GM21423 (cell line): Measurements from ENCODE around the gene WNT9B.
"Not testable (repeated sequence)": the region's sequence is repeated elsewhere in the genome, so short reads cannot be mapped to it uniquely, and the experiment has no call there.

Experiments used
- ATAC-seq: cut with Tn5 transposase; IDR thresholded peaks from one replicate; pipeline ENCODE4 v1.9.1; 2021; ENCODE audit warnings: mild to moderate bottlenecking, moderate library complexity; ENCODE audit not compliant: unreplicated experiment

The WNT9B gene

DNA sequence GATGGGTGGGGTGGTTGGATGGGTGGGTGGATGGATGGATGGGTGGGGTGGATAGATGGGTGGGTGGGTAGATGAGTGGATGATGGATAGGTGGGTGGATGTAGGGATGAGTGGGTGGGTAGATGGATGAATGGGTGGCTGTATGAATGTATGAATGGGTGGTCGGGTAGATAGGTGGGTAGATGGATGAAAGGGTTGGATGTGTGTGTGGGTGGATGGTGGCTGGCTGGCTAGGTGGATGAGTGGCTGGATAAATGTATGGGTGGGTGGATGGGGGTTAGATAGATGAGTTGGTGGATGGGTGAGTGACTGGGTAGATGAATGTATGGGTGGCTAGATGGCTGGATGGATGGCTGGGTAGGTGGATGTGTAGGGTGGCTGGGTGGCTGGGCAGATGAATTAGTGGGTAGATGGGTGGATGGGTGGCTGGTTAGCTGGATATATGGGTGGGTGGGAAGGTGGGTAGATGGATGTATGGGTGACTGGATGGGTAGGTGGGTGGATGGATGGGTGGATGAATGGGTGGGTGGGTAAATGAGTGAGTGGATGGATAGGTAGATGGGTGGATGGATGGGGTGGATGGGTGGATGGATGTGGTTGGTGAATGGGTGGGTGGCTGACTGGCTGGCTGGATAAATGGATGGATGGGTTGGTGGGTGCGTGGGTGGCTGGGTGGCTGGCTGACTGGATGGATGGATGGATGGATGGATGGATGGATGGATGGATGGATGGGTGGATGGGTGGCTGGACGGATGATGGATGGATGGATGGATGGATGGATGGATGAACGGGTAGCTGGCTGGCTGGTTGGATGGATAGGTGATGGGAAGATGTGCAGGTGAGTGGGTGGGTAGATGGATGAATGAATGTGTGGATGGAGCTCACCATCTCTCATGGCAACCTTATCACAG is 52.6 kb downstream of the WNT9B start:
- no peak for ATAC-seq

DNA sequence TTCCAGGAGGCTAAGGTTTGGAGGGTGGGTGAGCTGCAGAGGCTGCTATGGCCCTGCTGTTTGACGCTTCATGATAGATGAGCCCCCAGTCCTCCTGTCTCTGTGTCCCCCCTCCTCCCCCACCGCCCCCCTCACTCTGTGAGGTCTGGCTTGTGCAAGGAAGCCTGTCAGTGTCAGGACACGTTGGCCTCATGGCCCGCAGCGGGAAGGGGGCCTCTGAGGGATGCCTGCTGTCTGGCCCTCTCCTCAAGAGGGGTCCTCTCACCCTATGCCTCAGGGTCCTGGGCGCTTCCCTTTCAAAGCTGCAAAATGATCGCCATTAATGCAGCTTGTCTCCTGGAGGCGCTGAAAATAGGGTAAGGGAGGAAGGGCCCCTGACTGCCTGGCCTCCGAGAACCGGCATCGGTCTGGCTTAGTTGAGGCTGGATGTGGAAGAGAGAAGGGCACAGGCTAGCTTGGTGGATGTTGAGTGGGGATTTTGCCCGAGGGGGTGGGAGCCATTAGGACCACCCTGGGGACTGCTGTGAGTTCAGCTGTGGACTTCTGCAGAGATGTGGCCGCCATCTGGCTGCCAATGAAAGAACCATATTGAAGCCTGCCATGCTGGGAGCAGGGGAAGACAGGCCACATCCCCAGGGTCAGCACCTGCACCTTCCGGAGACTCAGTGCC is 56.8 kb downstream of the WNT9B start:
- ATAC-seq, result no peak

DNA sequence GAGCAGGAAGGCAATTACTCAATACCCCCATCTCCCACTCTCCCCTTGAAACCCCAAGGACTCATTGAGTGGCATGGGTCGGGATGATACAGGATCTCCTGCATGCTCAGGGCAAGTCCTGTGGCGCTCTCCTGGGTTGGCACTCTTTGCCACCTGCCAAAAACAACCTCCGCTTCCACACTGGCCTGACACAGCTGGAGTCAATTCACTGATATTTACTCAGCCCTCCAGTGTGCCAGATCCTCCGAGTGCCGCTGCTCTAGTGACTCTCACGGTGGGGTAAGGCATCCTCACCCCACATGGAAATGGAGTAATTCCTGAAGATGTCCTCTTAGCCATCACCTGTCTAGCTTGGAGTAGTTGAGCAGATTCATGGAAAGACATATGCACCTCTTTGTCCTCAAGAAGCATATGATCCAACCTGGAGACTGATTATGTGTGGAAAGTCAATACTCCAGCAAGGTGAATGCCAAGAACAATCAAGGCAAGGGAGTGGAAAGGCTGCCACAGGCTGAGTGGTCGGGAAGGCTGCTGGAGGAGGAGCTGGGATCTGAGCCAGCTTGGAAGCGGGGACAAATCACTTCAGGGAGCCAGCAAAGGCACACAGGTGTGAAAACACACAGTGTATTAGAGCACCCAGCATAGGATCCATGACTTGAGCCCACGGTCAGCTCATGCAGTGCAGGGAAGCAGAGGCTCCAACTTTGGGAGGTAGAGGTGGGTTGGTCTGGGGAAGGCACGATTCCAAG is 59.0 kb downstream of the WNT9B start:
- no peak for ATAC-seq

DNA sequence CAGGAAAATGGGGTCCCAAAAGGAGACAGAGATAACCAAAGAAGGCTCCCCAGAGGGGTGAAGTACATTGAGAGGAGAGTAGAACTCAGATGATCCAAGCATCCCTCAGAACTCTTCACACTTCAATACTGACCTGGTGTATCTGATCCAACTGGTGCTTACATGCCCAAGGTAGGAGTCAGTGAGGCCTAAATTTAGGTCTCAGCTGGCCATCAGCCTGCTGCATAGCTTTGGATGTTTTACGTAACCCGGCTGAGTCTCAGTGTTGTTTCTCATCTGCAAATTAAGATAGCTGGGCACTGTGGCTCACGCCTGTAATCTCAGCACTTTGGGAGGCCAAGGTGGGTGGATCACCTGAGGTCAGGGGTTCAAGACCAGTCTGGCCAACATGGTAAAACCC is 59.9 kb downstream of the WNT9B start:
- no peak for ATAC-seq

DNA sequence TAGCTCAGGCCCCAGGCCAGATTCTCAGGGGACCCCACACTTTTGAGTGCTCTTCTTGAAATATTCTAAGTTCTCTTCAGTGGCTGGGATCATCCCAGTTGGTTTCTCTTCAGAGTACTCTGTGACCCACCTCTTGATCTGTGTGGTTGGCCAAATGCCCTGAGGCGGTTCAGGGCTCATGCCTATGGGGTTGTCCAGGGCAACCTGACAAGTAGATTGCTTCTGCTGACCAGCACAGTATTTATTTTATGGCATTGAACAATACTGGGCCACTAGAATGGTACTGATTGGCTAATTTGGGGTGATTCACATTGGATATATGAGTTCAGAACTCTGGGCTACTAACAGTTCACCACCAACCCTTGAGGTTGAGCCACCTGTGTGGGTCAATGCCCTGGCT is 64.2 kb downstream of the WNT9B start:
- ATAC-seq, result no peak

DNA sequence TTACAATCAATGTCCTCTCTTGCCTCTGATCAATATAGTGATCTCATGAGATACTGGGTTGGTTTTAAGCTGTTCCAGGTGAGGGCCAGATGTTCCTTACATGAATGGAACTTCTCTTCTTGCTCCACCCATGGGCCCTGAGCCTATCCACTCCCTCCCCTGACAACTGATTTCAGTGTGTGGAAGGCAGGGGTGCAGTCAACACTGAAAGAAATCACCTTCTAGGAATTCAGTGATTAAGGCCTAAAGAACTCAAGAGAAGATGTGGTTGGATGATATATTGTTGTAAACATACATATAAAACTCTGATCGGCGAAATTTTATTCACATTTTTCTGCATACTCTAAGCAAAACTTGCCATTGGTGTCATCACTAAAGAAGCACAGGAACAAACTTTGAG is 64.8 kb downstream of the WNT9B start:
- ATAC-seq, result no peak

DNA sequence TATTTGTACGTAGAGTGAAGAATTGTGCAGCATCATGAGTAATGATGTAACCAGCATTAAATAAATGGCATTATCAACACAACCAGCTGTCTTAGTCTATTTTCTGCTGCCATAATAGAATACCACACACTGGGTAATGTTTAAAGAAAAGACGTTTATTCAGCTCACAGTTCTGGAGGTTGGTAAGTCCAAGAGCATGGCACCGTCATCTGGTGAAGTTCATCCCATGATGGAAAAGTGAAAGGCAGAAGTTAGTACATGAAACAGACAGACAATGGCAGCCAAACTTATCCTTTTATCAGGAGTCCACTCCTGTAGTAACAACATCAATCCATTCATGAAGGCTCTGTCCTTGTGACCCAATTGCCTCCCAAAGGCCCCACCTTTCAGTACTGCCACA is 65.2 kb downstream of the WNT9B start:
- no peak for ATAC-seq

DNA sequence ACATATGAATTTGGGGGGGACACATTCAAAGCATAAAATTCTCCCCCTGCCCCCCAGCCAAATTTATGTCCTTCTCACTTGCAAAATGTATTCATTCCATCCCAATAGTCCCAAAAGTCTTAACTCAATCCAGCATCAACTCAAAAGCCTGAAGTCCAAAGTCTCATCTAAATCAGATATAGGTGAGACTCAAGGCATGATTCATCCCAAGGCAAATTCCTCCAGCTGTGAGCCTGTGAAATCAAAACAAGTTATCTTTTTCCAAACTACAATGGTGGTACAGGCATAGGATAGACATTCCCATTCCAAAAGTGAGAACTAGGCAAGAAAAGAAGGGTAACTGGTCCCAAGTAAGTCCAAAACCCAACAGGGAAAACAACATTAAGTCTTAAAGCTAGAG is 65.7 kb downstream of the WNT9B start:
- no peak for ATAC-seq

DNA sequence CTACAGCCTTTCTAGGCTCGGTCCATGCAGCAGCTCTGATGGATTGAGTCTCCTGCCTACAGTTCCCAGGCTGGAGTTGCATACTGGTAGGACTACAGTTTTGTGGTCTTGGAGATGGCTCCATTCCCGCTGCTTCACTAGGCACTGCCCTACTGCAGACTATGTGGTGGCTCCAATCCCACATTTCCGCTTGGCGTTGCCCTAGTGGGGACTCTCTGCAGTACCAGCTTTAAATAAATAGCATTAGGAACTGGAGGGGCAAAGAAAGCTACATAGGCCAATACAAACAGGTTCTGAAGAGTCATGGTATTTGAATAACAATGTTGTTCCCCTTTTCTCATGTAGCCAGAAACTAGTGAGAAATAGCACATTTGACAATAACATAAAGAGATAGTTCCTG is 66.1 kb downstream of the WNT9B start:
- ATAC-seq, result no peak

DNA sequence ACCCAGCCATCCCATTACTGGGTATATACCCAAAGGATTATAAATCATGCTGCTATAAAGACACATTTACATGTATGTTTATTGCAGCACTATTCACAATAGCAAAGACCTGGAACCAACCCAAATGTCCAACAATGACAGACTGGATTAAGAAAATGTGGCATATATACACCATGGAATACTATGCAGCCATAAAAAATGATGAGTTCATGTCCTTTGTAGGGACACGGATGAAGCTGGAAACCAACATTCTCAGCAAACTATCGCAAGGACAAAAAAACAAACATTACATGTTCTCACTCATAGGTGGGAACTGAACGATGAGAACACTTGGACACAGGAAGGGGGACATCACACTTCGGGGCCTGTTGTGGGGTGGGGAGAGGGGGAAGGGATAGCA is 70.6 kb downstream of the WNT9B start:
- ATAC-seq, result not testable (repeated sequence)

DNA sequence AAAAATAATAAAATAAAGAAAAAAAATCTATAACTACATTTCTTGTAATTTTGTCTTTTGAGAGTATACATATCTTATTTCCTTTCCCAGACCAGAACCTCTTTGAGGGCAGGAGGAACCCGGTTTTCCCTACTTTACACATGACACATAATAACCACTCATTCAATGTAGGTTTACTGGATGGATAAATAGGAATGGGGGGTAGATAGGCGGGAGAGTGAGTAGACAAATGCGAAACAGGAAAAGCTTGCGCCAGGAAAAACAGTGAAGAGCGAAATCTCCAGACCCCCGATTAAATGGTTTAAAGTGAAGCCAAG is 71.1 kb downstream of the WNT9B start:
- ATAC-seq, result no peak

DNA sequence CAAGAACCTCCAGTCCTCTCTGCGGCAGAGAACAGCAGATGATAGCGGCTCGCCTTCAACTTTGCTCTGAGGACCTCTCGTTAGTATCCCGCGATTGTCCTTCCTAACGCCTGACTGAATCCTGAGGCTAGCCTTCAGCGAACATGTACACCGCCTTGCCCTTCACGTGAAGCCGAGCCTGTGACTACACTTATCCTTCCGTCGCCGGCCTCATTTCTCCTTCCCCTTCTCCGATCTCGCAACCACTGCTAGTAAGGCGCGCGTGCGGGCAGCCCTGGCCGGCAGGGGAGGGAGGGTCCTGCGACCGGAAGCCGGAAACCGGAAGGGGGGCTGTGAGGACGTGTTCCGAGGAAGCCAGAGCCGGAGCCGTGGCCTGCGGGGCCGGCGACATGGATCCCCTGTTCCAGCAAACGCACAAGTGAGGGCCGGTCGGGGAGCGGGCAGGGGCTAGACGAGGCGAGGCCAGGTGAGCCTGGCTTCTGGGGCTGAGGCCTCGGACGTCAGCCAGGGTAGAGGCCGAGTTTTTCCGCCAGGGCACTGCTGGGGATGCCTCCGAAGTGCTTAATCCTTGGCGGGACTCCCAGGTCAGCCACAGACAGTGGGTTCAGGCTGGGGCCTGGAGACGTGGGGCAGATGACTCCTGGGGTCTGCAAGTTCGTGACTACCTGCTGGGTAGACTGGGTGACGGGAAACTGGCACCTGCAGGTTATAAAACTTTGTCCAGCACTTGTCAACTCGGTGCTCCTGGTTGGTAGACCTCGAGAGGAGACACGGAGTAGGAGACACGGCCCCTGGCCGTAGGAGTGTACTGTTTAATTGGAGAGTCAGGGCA is 71.6 kb downstream of the WNT9B start, which contains the start of gene GOSR2:
Gene GOSR2 (plus strand): TSS at position 357 of the 832 bp plus-strand sequence. CDS start 33 bp downstream, at position 390.
- ATAC-seq, result peak; percentile 88

DNA sequence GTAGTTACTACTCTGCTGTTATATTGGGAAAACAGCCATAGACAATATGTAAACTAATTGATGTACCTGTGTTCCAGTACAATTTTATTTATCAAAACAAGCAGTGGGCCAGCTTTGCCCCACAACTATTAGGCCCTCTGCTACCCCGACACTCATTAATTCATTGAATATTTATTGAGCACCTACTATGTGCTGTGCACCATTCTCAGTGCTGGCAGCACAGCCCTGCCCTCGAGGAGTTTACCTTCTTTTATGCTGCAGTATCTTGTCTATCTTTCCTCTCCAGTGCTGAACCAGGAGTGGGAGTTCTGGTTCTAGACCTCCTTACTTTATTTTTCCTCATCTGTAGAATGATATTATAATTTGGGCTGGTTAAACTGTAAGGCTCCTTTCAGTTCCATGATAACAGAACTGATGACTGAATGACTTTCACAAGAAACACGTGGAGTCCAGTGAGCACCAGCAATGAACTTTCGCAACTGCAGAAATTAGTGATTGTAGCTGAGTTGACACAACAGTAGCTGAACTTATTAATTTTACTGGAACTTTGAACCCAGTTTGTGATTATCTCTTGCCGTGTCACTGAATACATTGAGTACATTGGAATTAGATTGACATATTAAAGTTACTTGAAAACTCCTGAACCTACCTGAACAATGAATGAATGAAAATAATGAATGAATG is 73.9 kb downstream of the WNT9B start:
- no peak for ATAC-seq

DNA sequence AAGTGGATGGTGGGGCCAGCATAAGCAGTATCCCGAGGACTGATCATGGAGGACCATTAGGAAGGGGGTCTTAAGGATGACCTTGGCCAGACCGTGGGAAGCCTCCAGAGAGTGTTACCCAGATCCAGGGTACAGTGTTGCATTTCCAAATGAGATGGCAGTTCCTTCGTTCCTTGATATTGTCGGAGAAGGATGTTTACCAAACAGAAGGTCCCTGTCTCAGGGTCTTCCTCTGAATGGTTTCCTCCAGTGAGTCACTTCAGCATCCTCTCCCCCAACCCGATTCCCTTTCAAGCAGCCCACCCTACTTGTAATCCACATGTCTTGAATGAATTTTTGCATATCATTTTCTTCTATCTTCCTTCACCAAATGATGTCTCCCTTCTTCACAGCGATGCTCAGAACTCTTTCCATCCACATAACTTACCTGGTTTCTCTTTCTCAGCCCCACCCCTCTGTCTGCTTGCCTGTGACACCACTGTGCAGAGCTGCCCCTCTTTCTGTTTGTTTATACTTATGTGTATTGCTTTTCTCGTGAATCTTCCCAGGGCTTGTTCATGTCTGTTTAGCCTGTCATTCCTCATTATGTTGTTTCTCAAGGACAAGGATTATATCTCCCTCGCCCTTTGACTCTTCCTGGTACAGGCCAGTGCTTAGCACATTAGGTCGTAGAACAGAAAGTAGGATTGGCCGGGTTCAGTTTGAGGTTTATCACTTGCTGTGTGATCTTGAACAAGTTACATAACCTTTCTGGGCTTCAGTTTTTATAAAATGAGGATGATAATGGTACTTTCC is 77.3 kb downstream of the WNT9B start:
- ATAC-seq, result no peak

DNA sequence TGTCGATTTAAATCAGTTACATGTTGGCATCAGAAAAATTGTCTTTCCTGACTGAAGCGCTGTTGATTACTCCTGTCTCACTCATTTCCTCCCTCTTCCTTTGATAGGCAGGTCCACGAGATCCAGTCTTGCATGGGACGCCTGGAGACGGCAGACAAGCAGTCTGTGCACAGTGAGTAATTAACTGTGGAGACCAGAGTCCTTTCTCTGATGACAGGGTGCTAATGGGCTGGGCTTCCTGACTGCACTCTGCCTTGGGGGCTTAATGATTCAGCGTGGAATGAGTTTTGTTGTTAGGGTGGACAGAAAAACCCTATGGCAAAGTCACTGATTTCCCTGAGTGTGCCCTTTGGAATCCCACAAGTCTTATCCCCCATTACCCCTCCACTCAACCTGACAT is 78.0 kb downstream of the WNT9B start:
- no peak for ATAC-seq

DNA sequence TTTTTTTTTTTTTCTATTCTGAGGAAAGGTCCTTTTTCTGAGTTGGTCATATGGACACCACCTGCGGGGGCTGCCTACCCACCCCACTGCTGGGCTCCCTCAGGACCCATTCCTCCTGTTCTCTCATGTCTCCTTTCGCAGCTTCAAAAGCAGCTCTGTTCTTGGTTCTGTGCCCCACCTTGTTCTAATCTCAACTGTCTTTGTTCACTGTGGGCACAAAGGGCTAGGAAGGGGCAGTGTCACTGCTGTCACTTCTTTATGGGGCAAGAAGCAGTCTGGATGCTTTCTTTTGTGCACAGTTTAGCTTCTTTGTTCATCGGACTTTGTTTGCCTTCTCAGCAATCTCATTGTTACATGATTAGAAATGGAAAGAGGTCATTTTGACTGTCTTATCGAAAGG is 78.7 kb downstream of the WNT9B start:
- ATAC-seq, result no peak

DNA sequence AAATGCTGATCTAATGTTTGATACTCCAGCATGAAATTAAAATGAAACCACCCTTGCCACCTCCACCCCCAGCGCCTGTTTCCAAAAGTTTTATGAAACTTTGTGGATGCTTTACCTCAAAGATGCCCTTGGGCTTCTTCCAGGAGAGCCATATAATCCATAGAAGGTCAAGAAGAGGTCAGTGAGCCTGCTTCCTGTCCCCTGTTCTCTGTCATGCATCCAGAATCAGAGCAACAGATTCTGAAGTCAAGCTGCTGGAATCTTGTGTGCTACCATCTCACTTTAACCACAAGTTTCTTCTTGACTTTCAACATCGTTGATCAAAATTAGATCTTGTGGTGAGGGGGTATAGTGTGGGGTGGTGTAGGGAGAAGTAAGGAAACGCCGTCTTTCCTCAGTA is 80.2 kb downstream of the WNT9B start:
- no peak for ATAC-seq

DNA sequence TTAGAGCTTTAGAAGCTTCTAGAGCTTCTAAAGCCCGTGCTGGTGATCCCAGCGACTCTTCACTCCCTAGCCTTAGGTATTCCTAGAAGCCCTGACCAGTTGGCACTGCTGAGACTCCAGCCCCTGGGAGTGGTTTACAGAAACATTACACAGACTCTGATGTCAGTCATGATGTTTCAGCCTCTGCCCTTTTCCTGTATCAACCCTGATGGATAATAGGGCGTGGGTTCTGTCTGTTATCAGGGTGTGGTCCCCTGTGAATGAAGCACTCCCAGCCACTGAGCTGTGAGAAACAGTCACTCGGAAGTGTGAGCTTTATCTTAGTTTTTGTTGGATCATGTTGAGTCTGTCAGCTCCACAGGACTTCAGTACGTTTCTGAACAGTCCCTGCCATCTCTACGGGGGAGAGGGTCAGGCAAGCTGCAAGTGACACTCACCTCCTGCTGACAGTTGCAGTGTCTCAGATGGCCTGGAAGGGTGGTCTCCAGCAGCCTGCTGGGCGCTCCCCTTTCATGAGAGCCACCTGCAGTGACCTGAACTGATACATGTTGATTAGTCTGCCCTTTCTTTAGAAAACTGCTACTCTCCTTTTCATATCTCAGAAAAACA is 84.4 kb downstream of the WNT9B start:
- ATAC-seq, result no peak
